Spleen (tissue), 7 donors: ENCODE data around the gene FBXO7.

Experiments
- POLR2A ChIP-seq, 3 donors: fragments of 450-650 bp; IDR thresholded peaks; one replicate each; pipeline ENCODE4 v1.5.1; 2017; ENCODE audit warnings: antibody characterized with exemption in 3 of 3, mild to moderate bottlenecking in 1 of 3
- POLR2AphosphoS5 ChIP-seq, 3 donors: sonication (generic); formaldehyde crosslinking; IDR thresholded peaks; one replicate each; pipeline ENCODE4 v1.5.1; 2017; ENCODE audit warnings: antibody characterized with exemption in 3 of 3
- TF ChIP-seq, protein P1 (sequence below), 11 experiments: fragments of 200-600 bp in 7 of 11; fragments of 450-650 bp in 4 of 11; sonication (generic) in 4 of 11; IDR thresholded peaks in 8 of 11; conservative IDR thresholded peaks in 3 of 11; 1 replicate in 7 of 11; 2 replicates in 4 of 11; pipeline versions ENCODE4 v1.4.0 to v1.8.0; 2016 to 2021; ENCODE audit warnings: antibody characterized with exemption in 11 of 11, inconsistent platforms in 4 of 11, mild to moderate bottlenecking in 1 of 11
- donor health status: DM: no; HTN: no; CAD: no; lungs with moderate emphysema.
- donor health status: DM: no; HTN: no; CAD: no.
- donor health status: DM: no; HTN: no; CAD: no.

DNA sequence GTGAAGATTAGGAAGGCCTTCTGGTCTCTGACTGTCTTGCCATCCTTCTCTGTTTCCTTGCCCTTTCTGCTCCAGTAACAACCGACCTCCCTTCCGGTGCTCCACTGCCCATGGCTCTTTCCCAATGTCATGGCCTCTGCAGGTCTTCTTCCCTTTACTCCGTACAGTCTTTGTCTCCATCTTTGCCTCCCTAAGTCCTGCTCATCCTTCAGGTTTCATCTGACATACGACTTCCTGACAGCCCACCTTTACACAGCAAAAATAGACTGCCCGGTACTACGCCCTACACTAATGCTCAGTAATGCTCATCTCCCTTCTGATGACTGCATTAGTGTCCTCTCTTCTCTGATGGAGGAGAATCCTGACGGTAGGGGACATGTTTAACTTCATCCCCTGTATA lies 63.9 kb downstream of the FBXO7 start:
- TF ChIP-seq POLR2AphosphoS5 (IDR thresholded peaks at IDR 0.05) (no peak), POLR2A (IDR thresholded peaks at IDR 0.05) (no peak)
- TF ChIP-seq, protein P1, sequence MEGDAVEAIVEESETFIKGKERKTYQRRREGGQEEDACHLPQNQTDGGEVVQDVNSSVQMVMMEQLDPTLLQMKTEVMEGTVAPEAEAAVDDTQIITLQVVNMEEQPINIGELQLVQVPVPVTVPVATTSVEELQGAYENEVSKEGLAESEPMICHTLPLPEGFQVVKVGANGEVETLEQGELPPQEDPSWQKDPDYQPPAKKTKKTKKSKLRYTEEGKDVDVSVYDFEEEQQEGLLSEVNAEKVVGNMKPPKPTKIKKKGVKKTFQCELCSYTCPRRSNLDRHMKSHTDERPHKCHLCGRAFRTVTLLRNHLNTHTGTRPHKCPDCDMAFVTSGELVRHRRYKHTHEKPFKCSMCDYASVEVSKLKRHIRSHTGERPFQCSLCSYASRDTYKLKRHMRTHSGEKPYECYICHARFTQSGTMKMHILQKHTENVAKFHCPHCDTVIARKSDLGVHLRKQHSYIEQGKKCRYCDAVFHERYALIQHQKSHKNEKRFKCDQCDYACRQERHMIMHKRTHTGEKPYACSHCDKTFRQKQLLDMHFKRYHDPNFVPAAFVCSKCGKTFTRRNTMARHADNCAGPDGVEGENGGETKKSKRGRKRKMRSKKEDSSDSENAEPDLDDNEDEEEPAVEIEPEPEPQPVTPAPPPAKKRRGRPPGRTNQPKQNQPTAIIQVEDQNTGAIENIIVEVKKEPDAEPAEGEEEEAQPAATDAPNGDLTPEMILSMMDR (IDR thresholded peaks at IDR 0.05 in 8 of 11, conservative IDR thresholded peaks at IDR 0.05 in 3 of 11): no peak
